Mononuclear cell (primary cell): Measurements from ENCODE around the gene URGCP. TPM values are rescaled to one million over a fixed set of nuclear protein-coding genes. Genes with fewer than 3 reads are reported as not detected.

ENCODE experiments used
- H3K27me3 ChIP-seq: 2 replicates; pipeline ENCODE4 v1.6.0; 2011; ENCODE audit warnings: low read length, control low read depth; ENCODE audit not compliant: insufficient read depth
- H3K4me1 ChIP-seq: 2 replicates; pipeline ENCODE4 v1.5.1; 2011; ENCODE audit warnings: mild to moderate bottlenecking, low read length, control low read depth; ENCODE audit not compliant: insufficient read depth
- H3K4me3 ChIP-seq: 2 replicates; pipeline ENCODE4 v1.5.1; 2011; ENCODE audit warnings: mild to moderate bottlenecking, low read length, moderate library complexity
- H3K9me3 ChIP-seq: 2 replicates; pipeline ENCODE4 v1.5.1; 2011; ENCODE audit warnings: low read depth, mild to moderate bottlenecking, control low read depth, low read length
- total RNA-seq: library from RNA; depleted of rRNA; stranded (reverse); fragments of >200 nt; gene quantifications from one replicate; pipeline ENCODE4 v1.2.3, GENCODE V29; 2012

URGCP gene
- total RNA-seq, 1 donor = 19.2 TPM

- H3K4me1 ChIP-seq = peaks cover 16% of the 10 kb centered on the region
- no peaks in the 10 kb centered on the region for H3K9me3 ChIP-seq
- H3K4me3 ChIP-seq = no peak overlapping the region
- H3K27me3 ChIP-seq = no peaks in the 10 kb centered on the region
Measured at GRCh38 chr7:43890468-43890867, 15.9 kb downstream of the URGCP start.

- Histone ChIP-seq H3K9me3 (no peaks in the 10 kb centered on the region), H3K27me3 (no peaks in the 10 kb centered on the region), H3K4me1 (peaks cover 16% of the 10 kb centered on the region), H3K4me3 (no peak overlapping the region)
Measured at GRCh38 chr7:43888993-43889945, 17.1 kb downstream of the URGCP start.

- no peak overlapping the region for H3K4me3 ChIP-seq
- no peaks in the 10 kb centered on the region for H3K9me3 ChIP-seq
- no peaks in the 10 kb centered on the region for H3K27me3 ChIP-seq
- H3K4me1 ChIP-seq = peaks cover 3% of the 10 kb centered on the region
Measured at GRCh38 chr7:43884617-43885016, 21.8 kb downstream of the URGCP start.

GRCh38 chr7:43884209-43884608, 22.2 kb downstream of the URGCP start:
- no peaks in the 10 kb centered on the region for H3K27me3 ChIP-seq
- H3K9me3 ChIP-seq = no peaks in the 10 kb centered on the region
- no peaks in the 10 kb centered on the region for H3K4me1 ChIP-seq
- no peak overlapping the region for H3K4me3 ChIP-seq

- Histone ChIP-seq H3K4me3 (no peak overlapping the region), H3K27me3 (no peaks in the 10 kb centered on the region), H3K9me3 (no peaks in the 10 kb centered on the region), H3K4me1 (peaks cover 11% of the 10 kb centered on the region)
Measured at GRCh38 chr7:43880596-43880995, 25.8 kb downstream of the URGCP start.

GRCh38 chr7:43879477-43879876, 26.9 kb downstream of the URGCP start:
- Histone ChIP-seq H3K27me3 (no peaks in the 10 kb centered on the region), H3K4me3 (no peak overlapping the region), H3K9me3 (no peaks in the 10 kb centered on the region), H3K4me1 (peaks cover 11% of the 10 kb centered on the region)

GRCh38 chr7:43878867-43879266, 27.5 kb downstream of the URGCP start:
- H3K4me1 ChIP-seq = peaks cover 11% of the 10 kb centered on the region
- no peak overlapping the region for H3K4me3 ChIP-seq
- H3K9me3 ChIP-seq = no peaks in the 10 kb centered on the region
- no peaks in the 10 kb centered on the region for H3K27me3 ChIP-seq

GRCh38 chr7:43877968-43878864, 28.2 kb downstream of the URGCP start:
- peaks cover 11% of the 10 kb centered on the region for H3K4me1 ChIP-seq
- H3K9me3 ChIP-seq = no peaks in the 10 kb centered on the region
- H3K27me3 ChIP-seq = no peaks in the 10 kb centered on the region

GRCh38 chr7:43876976-43877745, 29.2 kb downstream of the URGCP start:
- peaks cover 11% of the 10 kb centered on the region for H3K4me1 ChIP-seq
- H3K9me3 ChIP-seq = no peaks in the 10 kb centered on the region
- no peak overlapping the region for H3K4me3 ChIP-seq
- H3K27me3 ChIP-seq = no peaks in the 10 kb centered on the region

More at GRCh38 chr7:43877968-43878864, 28.2 kb downstream of the URGCP start:
- H3K4me3 ChIP-seq = no peak overlapping the region

GRCh38 chr7:43876241-43876640, 30.2 kb downstream of the URGCP start:
- Histone ChIP-seq H3K27me3 (no peaks in the 10 kb centered on the region), H3K4me3 (no peak overlapping the region), H3K4me1 (peaks cover 11% of the 10 kb centered on the region), H3K9me3 (no peaks in the 10 kb centered on the region)

- H3K4me3 ChIP-seq = no peak overlapping the region
- no peaks in the 10 kb centered on the region for H3K9me3 ChIP-seq
- no peaks in the 10 kb centered on the region for H3K27me3 ChIP-seq
- H3K4me1 ChIP-seq = peaks cover 26% of the 10 kb centered on the region
Measured at GRCh38 chr7:43873300-43873699, 33.1 kb downstream of the URGCP start.

GRCh38 chr7:43872406-43873110, 33.8 kb downstream of the URGCP start:
- H3K27me3 ChIP-seq = no peaks in the 10 kb centered on the region
- peaks cover 29% of the 10 kb centered on the region for H3K4me1 ChIP-seq
- H3K9me3 ChIP-seq = no peaks in the 10 kb centered on the region
- H3K4me3 ChIP-seq = no peak overlapping the region

GRCh38 chr7:43871064-43871463, 35.3 kb downstream of the URGCP start:
- peaks cover 23% of the 10 kb centered on the region for H3K4me1 ChIP-seq
- H3K27me3 ChIP-seq = no peaks in the 10 kb centered on the region
- H3K4me3 ChIP-seq = no peak overlapping the region
- no peaks in the 10 kb centered on the region for H3K9me3 ChIP-seq

- Histone ChIP-seq H3K27me3 (no peaks in the 10 kb centered on the region), H3K4me1 (peaks cover 18% of the 10 kb centered on the region), H3K4me3 (no peak overlapping the region), H3K9me3 (no peaks in the 10 kb centered on the region)
Measured at GRCh38 chr7:43870316-43870715, 36.1 kb downstream of the URGCP start.
